Activated CD4-positive, alpha-beta T cell treated with anti-CD3 and anti-CD28 coated beads, Interleukin-2, Interleukin-6, amounts not matched to agents 100 ng/mL and 50 ng/mL, durations not matched to agents 16 hours and 8 hours (primary cell): ENCODE measurements around the gene SEMA3G.

ENCODE experiments used
- DNase-seq: peaks from one replicate; pipeline ENCODE4 v3.0.0-alpha.2; 2020

The SEMA3G gene

DNA sequence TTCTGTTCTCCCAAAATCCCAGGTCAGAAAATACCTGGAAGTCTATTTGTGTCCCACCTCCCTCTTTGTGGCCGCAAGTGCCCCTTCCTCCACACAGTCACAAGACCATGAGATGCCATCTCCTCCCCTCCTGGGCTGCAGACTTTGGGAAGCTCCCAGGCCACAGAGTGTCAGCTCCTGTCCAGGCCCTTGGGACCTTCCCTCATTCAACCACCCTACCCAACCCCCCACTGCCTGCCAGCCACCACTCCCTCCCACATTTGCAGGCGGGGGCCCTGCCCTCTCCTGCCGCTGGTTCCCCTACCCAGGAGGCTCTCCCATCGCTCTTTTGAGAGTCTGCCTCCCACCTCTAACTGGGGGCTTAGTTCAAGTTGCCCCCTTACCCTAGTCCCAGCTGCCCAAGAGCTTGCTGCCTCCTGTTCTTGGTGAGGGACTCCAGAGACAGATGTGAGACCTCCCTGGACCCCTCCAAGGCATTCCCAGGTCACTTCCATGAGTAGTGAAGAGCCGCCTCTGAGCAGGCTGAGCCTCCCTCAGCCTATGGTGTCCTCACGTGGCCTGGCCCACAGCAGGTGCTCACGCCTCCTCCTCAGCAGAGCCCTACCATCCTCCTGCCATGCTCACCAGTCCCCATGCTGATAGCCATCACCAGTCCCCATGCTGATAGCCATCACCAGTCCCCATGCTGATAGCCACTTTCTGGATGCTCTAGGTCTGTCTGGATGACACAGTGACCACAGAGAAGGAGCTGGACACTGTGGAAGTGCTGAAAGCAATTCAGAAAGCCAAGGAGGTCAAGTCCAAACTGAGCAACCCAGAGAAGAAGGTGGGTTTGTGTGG lies 34.4 kb upstream of the SEMA3G start:
- no peak for DNase-seq

DNA sequence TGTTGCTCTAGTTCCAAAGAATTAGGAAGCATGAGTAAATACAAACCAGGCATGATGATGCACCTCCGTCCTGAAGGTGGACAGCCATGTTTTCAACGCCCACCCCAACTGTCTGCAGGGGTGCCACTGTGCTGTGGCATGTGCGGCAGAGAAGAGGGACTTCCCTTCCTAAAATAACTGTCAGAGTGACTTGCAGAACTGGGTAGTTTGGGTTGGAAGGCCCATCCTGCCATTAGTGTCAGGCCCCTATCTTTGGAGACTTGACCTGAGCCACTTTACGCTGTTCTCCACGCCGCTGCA lies 32.8 kb upstream of the SEMA3G start:
- DNase-seq: no peak

- DNase-seq: no peak
Observed at GRCh38 chr3:52477076-52477795, 32.3 kb upstream of the SEMA3G start.

- DNase-seq: no peak
Observed at GRCh38 chr3:52473026-52473425, 28.1 kb upstream of the SEMA3G start.

DNA sequence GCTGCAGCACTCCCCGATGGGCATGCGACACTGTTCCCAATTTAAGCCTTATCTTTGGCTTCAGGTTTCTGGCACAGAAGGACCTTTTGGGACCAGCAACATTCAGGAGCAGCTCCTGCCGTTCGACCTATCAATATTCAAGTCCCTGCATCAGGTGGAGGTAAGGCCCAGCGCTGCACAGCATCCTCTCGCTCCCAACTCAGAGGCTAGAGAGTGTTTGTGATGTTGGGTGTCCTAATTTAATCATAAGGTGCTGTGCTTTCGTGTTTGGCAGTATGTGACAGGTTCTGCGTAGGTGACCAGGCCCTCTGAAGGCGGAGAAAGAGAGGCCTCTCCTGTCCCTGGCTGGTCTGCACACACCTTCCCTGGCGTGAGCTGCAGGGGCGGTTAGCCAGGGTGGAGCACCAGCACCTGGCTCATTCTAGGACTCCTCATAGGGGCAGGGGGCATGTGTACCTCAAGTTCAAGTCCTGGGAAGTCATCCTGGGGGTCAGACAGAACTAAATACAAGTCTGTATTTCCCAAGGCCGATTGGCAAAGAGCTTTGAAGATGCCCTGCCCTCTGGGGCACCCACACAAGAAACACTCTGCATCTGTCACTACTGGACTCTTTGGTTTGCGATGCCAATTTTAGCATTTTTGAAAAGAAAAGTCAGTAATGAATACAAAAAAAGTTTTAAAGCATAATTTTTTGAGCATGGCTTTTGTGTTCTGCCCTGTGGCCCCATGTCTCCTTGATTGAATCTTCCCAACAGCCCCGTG lies 27.5 kb upstream of the SEMA3G start:
- DNase-seq: no peak

DNA sequence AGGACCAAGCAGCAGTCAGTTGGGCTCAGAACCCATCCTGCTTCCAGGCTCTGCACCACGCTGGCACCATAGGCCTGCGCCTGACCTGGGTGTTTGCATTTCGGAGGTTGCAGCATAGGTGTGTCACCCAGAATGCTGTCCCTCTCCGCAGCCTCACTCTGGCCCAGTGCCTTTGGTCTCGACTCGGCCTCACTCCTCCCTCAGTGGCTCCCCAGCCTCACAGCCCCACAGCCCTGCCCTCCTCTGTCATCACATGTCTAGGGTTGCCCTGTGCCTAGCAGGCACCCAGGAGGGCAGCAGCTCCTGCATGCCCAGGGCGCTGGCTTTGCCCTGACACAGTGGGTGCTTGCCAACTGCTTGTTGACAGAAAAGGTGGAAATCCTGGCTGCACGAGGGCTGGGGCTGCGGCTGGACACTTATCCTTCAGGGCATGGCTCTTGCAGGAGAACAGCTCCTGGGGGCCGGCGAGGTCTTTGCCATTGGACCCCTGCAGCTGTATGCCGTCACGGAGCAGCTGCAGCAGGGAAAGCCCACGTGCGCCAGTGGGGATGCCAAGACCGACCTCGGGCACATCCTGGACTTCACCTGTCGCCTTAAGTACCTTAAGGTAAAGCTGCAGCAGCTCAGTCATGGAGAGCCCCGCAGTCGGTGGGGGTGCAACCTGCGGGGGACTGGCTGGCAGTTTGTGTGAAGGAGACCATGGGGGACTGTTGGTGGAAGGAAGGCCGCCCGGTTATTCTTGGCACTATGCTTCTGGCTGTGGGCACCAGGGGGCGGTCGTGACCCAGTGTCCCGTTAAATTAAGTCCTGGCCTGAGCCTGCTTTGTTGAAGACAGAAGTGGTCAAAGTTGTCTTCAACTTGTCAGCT lies 26.7 kb upstream of the SEMA3G start:
- DNase-seq: peak; percentile 45

DNA sequence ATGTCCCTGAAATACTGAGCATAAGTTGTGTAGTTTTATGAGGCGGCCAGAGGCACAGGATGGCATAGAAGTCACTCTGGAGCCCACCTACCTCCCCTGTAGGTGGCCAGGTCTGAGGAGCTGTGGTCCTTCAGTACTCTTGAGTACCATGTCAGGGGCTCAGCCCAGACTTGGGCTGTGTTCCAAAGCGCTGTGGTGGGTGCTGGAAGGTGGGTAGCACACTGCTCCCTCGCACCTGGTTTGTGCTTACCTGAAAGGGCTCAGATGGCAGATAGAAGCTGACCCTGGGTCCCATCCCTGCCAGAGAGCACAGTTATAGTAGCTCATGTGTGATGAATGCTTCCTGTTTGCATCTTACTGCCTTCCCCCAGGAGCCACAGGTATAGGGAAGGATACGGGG lies 26.0 kb upstream of the SEMA3G start:
- no peak for DNase-seq

DNA sequence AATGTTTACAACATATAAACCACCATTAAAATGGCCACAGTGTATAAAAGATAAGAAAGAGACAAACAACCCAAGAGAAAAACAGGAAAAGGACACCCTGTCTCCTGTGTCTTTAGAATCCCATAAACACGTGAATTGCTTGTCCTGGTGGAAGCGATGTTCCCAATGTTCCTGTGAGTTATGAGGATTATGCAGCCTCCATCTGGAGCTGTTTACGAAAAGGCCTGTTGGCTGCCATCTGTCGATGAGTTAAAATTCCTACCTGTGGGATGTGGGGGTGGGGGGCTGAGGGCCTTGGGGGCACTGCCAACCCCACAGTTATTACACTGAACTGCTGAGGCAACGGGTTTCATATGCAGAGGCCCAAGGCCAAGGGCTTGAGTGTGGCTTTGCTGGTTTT lies 24.1 kb upstream of the SEMA3G start:
- DNase-seq: no peak

- DNase-seq: no peak
Observed at GRCh38 chr3:52468336-52468735, 23.4 kb upstream of the SEMA3G start.

- no peak for DNase-seq
Observed at GRCh38 chr3:52463416-52463815, 18.5 kb upstream of the SEMA3G start.

GRCh38 chr3:52461874-52462273 lies 17.0 kb upstream of the SEMA3G start:
- DNase-seq: no peak

DNA sequence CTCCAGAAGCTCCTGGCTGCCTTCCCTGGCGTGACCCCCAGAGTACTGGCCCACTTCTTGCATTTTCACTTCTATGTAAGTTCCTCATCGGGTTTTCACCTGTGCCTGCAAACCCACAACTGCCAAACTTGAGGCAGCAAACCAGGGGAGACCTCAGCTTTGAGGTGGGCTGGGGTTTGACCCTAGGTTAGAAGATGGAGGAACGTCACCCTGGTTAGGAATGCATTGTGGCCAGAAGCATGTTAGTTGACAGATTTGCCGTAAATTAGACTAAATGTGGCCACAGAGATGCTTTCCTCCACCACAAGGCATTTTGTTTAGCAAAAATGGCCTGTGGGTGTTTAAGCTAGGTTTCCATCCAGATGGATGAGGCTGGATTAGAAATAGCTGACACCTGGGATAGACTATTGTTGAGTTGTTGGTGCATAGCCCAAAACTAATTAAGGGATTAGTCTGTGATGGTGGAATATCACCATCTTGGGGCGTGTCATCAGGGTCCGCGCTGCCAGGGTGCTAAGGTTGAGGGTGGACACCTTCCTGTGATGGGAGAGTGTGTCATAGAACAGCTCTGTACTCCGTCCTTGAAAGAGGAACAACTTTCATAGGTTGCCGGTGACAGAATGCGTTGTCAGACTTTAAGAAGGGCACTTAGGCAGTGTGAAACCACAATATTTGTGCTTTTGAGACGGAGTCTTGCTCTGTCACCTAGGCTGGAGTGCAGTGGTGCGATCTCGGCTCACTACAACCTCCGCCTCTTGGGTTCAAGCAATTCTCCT lies 14.1 kb upstream of the SEMA3G start:
- no peak for DNase-seq

- DNase-seq: no peak
Observed at GRCh38 chr3:52458031-52458760, 13.3 kb upstream of the SEMA3G start.

DNA sequence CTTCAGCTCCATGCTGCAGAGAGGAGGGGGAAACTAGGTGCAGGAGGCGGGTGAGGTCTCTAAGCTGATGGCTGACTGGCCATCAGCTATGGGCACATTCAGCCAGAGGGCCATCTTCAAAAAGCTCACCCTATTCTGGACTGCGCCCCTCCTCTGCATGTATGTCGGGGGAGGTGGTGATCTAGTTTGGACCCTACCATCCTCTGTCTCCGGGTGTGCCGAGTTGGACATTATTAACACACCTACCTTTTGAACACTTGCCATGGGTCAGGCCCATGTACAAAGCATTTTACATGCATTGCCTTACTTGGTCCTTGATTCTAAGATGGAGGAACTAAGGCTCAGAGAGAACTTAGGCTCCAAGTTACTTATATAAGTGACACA lies 11.9 kb upstream of the SEMA3G start:
- DNase-seq: no peak

GRCh38 chr3:52456169-52456799 lies 11.4 kb upstream of the SEMA3G start:
- no peak for DNase-seq

GRCh38 chr3:52455283-52456168 lies 10.6 kb upstream of the SEMA3G start, which contains the start of gene NISCH:
Gene NISCH (plus strand): TSS chr3:52455604. CDS start chr3:52455642, 38 bp downstream.
- peak; percentile 96 for DNase-seq

- DNase-seq: no peak
Observed at GRCh38 chr3:52454938-52455282, 10.0 kb upstream of the SEMA3G start.

DNA sequence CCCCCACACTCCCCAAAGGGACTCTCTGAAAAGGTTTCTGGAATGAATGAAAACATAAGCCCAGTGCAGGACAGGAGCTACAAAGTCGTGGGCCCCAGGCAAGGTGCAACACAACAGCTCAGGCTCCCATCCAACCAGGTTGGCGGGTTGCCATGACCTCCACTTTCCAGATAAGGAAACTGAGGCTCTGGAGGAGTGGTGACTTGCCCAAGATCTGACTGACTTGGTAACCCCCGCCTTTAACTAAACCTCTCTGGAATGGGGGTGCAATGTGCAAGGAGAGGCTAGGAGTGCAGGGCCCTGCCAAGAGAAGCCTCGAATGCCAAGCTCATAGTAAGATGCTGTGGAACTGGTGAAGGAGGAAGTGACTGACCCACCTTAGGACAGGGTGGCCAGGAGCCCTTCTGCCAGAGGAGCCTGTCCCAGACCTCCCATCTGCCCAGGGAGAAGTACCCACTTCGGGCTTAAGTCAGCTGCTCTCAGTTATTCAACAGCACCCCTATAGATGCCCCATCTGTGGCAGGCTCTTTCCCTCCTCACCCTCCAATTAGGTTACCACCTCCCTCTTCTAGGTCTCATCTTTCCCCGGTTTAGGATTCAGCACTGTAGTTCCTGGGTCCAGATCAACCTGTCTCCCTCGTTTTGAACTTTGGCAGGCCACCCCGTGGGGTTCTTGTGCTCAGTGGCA lies 9.5 kb upstream of the SEMA3G start:
- no peak for DNase-seq
